Raji (cell line): ENCODE measurements around the gene MYO7B.

Experiments
- POLR2A ChIP-seq: IDR thresholded peaks from 2 replicates; pipeline ENCODE4 v1.6.1; 2011; ENCODE audit warnings: low read depth, low read length, control low read depth; ENCODE audit not compliant: insufficient read depth

The MYO7B gene

GRCh38 chr2:127535918-127536317 lies 435 bp downstream of the MYO7B start:
- no peak for TF ChIP-seq POLR2A

DNA sequence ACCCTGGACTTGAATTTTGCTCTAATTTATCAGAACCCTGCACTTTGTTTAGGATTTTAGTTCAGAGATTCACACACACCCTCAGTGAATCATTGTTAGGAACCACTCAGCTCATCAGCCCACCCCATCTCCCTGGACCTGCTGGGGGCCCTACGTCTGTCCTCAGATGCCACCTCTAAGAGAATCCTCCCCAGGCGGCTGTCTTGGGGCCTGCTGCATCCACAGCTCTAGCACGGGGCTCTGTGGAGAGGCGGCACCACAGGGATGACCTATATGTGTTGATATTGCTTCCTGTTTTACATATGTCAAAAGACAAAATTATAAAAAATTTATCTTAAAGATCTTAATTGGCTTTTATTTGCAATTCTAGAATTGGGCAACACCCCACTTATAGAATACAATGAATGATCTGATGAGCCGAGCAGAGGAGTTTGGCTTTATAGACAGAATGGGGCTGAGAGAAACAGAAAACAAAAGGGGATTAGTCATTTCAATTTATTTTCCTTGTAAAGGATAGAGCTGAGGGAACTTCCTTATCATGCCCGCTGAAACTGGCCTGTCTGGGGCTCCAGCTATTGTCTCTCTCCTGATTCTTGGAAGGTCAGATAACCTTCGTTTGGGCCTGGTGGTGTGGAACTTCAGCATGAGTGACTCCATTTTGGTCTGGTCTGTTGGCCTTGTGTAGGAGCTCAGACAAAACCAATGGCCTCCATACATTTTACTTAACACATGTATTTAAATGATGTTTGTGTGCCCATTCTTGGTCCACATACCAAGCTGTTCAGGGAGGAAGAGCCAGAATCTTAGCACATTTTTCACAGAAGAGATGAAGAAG lies 1.4 kb downstream of the MYO7B start:
- TF ChIP-seq POLR2A, result no peak

DNA sequence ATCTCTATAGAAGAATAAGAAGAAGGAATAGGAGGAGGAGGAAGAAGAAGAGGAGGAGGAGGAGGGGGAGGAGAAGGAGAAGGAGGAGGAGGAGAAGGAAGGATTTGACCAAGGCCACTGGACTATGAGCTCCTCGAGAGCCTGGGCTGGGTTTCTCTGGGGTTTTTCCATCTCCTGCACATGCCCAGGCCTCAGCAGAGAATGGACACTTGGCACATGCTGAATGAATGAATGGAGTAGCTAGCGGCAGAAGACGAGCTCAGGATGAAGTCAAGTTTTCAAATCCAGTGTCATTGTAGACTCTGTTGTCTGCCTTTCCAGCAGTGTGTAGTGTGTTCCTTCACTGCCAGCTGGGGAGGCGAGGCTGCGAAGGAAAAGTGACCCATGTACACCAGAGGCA lies 2.2 kb downstream of the MYO7B start:
- no peak for TF ChIP-seq POLR2A

GRCh38 chr2:127541809-127542208 lies 6.3 kb downstream of the MYO7B start:
- no peak for TF ChIP-seq POLR2A

DNA sequence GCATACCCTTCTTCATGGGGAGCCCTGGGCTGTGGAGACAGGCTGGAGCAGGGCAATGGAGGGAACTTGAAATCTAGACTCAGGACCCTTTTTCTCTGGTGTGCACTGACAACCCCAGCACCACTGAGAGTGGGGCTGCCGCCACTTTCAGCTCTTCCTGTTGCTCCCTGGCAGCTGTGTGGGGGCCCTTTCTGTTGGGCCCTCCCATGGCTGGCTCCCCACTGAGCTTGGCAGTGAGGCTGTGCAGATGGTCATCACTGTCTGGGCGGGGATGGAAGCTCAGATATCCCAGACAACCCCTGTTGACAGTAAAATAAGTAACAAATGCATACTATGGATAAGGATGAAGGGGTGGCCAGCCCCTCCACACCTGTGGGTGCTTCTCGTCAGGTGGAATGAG lies 6.7 kb downstream of the MYO7B start:
- no peak for TF ChIP-seq POLR2A

GRCh38 chr2:127545189-127545588 lies 9.7 kb downstream of the MYO7B start:
- TF ChIP-seq POLR2A, result no peak

DNA sequence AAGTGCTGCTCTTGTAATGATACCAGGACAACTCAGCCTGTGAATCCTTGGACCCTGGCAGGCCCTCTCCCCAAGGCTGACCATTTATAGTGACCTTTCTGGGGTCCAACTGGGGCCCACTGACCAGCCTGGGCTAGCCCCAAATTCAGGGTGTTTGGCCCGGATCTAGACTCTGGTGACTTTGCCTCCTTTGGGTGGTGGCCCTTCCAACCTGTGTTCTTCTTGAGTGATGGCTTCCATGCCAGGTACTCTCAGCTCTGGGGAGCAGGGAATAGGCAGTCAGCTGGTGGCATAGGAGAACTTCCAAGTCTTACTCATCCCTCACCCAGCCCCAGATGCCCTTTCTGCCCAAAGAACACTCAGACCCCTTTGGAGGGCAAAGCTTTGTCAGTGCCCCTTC lies 10.3 kb downstream of the MYO7B start:
- no peak for TF ChIP-seq POLR2A

DNA sequence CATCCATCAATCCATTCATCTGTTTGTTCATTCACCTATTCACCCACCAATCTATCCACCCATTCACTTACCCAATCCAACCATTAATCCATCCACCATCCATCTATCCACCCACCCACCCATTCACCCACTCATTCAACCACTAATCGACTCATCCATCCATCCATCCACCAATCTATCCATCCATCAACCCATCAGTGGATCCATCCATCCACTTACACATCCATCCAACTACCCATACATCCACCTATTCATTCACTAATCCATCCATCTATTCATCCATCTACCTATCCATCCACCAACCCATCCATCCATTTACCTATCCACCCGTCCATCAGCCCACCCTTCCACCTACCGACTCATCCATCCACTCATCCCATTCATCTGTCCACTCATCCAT lies 11.3 kb downstream of the MYO7B start:
- TF ChIP-seq POLR2A, result no peak

DNA sequence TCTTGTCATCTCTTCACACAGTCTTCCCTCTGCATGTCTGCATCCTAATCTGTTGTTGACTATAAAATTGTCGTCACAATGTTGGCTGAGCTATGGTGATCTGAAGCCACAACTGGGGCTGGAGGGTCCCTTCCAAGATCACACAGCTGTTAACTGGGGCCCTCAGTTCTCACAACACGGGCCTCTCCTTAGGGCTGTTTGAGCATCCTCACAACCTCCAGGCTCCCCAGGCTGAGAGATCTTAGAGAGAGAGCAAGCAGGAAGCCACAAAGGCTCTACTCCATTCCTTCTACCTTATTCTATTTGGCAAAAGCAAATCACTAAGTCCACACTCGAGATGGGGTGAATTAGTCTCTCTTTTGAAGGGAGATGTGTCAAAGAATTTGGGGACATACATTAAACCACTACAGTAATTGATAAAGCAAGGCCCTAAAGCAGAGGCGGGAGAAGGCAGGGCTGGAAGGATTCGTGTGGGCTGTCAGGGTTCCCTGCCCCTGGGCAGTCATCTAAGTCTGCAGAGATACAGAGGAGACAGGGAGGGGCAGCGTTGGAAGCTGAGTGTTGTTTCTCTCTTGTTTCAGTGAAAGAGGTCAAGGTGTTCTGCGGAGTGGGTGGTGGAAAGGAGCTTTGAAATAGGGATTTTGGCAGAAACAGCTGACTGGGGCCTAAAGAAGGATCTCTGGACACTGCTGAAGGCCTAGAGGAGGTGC lies 15.9 kb downstream of the MYO7B start:
- no peak for TF ChIP-seq POLR2A

- TF ChIP-seq POLR2A, result no peak
These were observed 16.9 kb downstream of the MYO7B start for GRCh38 chr2:127552336-127552735.

DNA sequence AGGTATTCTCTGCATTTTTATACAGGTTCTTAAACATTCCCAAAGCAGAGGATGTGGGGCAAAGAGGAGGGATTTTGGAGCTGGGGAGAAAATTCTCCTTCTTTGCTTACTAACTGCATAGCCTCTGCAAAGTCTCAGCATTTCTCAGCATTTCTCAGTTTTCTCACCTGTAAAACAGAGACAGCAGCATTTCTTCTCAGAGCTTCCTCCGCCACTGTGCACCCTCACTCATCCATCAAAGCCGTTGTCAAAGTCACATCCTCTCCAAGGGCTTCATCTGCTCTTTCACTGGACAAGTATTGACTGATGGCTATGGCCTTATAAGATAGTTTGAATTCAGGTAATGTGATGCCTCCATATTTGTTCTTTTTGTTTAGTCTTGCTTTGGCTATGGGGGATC lies 17.4 kb downstream of the MYO7B start:
- TF ChIP-seq POLR2A, result no peak

DNA sequence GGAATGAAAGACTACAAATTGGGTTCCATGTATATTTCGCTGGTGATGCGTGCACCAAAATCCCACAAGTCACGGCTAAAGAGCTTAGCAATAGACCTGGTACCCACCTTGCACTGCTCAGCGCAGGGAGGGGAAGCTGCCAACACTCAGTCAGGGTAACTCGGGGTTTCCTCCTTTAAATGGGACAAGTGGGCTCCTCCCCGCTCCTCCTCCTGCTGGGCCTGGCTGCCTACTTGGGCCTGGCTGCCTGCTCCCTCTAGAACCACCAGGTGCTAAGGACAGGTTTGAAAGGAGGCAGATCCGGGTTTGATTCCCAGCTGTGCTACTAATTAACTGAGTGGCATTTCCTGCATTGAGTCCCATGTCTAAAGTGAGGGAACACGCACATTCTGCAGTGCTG lies 23.4 kb downstream of the MYO7B start:
- no peak for TF ChIP-seq POLR2A

DNA sequence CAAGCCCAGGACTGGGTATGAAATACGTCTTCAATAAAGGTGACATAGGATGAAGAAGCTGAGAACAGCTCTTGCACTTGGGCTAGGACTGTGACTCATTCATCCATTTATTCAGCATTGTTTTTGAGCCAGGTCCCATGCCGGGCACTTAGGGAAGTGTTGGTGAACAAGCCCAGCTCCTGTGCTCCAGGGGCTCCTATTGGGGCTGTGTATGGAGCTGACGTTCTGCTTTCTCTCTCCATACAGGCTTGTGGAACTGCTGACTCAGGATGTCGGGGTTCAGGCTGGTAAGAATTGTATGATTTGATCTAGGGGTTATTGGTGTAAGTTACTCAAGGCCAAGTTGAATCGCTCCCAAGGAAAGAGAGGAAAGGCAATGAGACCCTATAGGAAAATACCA lies 24.0 kb downstream of the MYO7B start:
- no peak for TF ChIP-seq POLR2A

DNA sequence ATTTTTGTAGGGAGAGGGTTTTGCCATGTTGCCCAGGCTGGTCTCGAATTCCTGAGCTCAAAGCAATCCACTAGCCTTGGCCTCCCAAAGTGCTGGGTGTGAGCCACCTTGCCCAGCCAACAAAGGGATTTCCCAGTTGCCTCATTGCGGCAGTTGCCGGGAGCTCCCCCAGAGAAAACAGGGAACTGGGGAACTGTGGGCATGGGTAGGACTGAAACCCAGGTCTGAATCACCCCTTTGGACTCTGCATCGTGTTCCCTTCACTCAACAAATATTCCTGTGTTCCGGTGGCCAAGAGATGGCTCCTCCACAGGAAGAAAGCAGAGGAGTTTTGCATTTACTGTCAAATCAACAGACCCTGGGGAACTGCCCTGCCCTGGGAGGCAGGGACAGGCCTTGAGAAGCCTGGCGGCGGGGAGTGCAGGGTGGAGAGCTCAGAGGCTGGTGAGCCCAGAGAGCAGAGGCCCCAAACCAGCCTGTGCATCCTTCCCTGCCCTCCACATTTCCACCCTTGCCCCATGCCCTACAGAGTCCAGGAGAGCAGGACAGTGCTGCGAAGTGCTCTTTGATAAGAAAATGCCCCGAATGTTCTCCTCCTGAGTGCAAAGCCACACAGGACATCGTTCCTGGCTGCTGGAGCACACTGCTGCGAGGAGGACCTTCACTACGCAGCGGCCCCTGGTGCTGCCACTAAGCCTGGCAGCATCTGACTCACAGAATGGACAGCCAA lies 24.9 kb downstream of the MYO7B start:
- TF ChIP-seq POLR2A, result no peak

- TF ChIP-seq POLR2A, result no peak
These were observed 25.4 kb downstream of the MYO7B start for GRCh38 chr2:127560931-127561280.

DNA sequence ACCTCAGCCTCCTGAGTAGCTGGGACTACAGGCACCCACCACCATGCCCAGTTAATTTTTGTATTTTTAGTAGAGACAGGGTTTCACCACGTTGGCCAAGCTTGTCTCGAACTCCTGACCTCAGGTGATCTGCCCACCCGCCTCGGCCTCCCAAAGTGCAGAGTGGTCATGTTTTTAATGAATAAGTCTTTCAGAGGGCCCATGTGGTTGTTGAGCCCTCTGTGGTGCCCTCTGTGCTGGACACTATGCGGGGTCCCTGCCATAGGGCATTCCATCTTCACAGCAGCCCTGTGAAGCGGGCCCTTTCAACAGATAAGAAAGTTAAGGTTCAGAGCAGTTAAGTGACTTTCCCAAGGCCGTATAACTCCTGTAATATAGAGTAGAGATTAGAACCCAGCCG lies 25.9 kb downstream of the MYO7B start:
- TF ChIP-seq POLR2A, result no peak

DNA sequence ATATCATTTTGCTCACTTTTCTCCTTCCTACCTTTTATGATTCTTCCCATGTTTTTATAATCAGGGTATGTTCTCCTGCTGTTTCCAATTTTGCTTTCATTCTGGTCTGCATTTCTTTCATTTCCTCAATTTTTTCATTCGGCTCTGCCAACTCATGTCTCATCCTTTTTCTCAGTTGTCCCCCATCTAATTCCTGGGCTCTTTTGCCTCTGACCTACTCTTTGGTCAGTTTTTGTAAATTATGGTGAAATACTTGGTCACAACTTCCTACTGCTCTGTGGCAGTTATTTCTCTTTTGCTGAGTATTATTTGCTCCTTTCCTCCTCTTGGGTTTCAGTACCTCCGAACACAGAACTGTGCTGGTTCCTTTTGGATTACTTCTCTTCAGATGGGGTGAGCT lies 27.5 kb downstream of the MYO7B start:
- no peak for TF ChIP-seq POLR2A
